Ureter (tissue), 1 donor: Measurements from ENCODE around the gene KRT28. TPM values are rescaled to one million over a fixed set of nuclear protein-coding genes. Genes with fewer than 3 reads are reported as not detected.
"Not testable (repeated sequence)": the region's sequence is repeated elsewhere in the genome, so short reads cannot be mapped to it uniquely, and the experiment has no call there.

Experiments
- DNase-seq: peaks from one replicate; pipeline ENCODE4 v3.0.0-alpha.2; 2020; ENCODE audit warnings: low spot score
- total RNA-seq: library from RNA; stranded (reverse); gene quantifications from one replicate; pipeline ENCODE4 v1.2.4, GENCODE V29; 2023
- donor health status: DM: yes; HTN: yes; CAD: no.

KRT28 gene
- total RNA-seq, 1 donor from 2014 or later: not detected

GRCh38 chr17:40779181-40779909 lies 20.4 kb downstream of the KRT28 start:
- no peak for DNase-seq

- DNase-seq: no peak
Observed at GRCh38 chr17:40778461-40778860, 21.3 kb downstream of the KRT28 start.

GRCh38 chr17:40777971-40778370 lies 21.8 kb downstream of the KRT28 start:
- DNase-seq: no peak

GRCh38 chr17:40777459-40777858 lies 22.3 kb downstream of the KRT28 start:
- no peak for DNase-seq

- DNase-seq: no peak
Observed at GRCh38 chr17:40775945-40776344, 23.8 kb downstream of the KRT28 start.

- DNase-seq: no peak
Observed at GRCh38 chr17:40772101-40772500, 27.7 kb downstream of the KRT28 start, which contains the start of gene KRT26. Gene KRT26 (minus strand): TSS chr17:40772201. CDS start chr17:40772113, 88 bp downstream.

GRCh38 chr17:40765657-40766056 lies 34.1 kb downstream of the KRT28 start:
- no peak for DNase-seq

- DNase-seq: no peak
Observed at GRCh38 chr17:40763752-40764151, 36.0 kb downstream of the KRT28 start.

GRCh38 chr17:40760105-40761016 lies 39.4 kb downstream of the KRT28 start:
- no peak for DNase-seq

GRCh38 chr17:40755231-40755630 lies 44.5 kb downstream of the KRT28 start, which contains the start of gene KRT25:
Gene KRT25 (minus strand): TSS chr17:40755331. CDS start chr17:40755271, 60 bp downstream.
- no peak for DNase-seq

- DNase-seq: no peak
Observed at GRCh38 chr17:40753804-40754203, 46.0 kb downstream of the KRT28 start.

GRCh38 chr17:40751065-40751464 lies 48.7 kb downstream of the KRT28 start:
- no peak for DNase-seq

- no peak for DNase-seq
Observed at GRCh38 chr17:40750391-40750790, 49.4 kb downstream of the KRT28 start.

GRCh38 chr17:40748666-40749065 lies 51.1 kb downstream of the KRT28 start:
- DNase-seq: not testable (repeated sequence)

Other genes starting within 250 kb of the KRT28 start
- 0.57 TPM for gene CCR7, start 234.5 kb downstream of the KRT28 start, total RNA-seq
- gene SMARCE1, start 152.1 kb downstream of the KRT28 start, total RNA-seq: 117 TPM
- gene KRT222, start 134.8 kb downstream of the KRT28 start, total RNA-seq: 3.6 TPM
- 0.52 TPM for gene KRT24, start 96.2 kb downstream of the KRT28 start, total RNA-seq
- not detected for gene KRT25, start 44.6 kb downstream of the KRT28 start, total RNA-seq
- gene KRT26, start 27.8 kb downstream of the KRT28 start, total RNA-seq: not detected
- gene KRT27, start 17.4 kb downstream of the KRT28 start, total RNA-seq: 2.0 TPM
- 70.1 TPM for gene KRT10, start 22.7 kb upstream of the KRT28 start, total RNA-seq
- gene KRT12, start 67.3 kb upstream of the KRT28 start, total RNA-seq: not detected
- 4.7 TPM for gene KRT20, start 85.3 kb upstream of the KRT28 start, total RNA-seq
- gene KRT23, start 137.7 kb upstream of the KRT28 start, total RNA-seq: 3.9 TPM
- not detected for gene KRT39, start 167.0 kb upstream of the KRT28 start, total RNA-seq
- not detected for gene KRT40, start 184.4 kb upstream of the KRT28 start, total RNA-seq
- gene KRTAP3-3, start 194.2 kb upstream of the KRT28 start, total RNA-seq: not detected
- gene KRTAP3-2, start 199.9 kb upstream of the KRT28 start, total RNA-seq: not detected
- not detected for gene KRTAP3-1, start 209.2 kb upstream of the KRT28 start, total RNA-seq
- not detected for gene KRTAP1-5, start 227.2 kb upstream of the KRT28 start, total RNA-seq
- gene KRTAP1-4, start 230.2 kb upstream of the KRT28 start, total RNA-seq: not detected
- gene KRTAP1-3, start 234.9 kb upstream of the KRT28 start, total RNA-seq: not detected
- gene KRTAP1-1, start 241.5 kb upstream of the KRT28 start, total RNA-seq: not detected
- not detected for gene KRTAP2-1, start 247.4 kb upstream of the KRT28 start, total RNA-seq